C1 segment of cervical spinal cord (tissue), 14 donors: ENCODE data around the gene PDGFRB.

Experiments
- DNase-seq, 14 donors: peaks; one replicate each; lab custom pipeline; 2025; lab: John Stamatoyannopoulos, UW

Gene PDGFRB

DNA sequence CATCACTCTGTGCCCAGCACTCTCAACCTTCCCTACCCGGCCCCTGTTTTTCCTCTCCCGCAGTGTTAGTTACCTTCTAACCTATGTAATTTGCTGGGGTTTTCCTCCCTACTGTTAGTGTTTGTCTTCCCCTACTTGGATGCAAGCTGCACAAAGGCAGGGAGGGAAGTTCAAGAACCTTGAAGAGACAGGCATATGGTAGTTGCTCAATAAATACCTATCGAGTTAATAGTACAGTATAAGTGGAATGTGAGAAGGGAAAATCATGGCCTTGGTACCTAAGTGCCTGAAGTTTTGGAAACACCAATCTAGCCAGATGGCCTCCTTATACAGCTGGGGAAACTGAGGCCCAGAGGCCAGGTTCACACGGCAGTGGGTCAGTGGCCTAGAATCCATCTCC is 24.2 kb downstream of the PDGFRB start:
- DNase-seq, result no peak

DNA sequence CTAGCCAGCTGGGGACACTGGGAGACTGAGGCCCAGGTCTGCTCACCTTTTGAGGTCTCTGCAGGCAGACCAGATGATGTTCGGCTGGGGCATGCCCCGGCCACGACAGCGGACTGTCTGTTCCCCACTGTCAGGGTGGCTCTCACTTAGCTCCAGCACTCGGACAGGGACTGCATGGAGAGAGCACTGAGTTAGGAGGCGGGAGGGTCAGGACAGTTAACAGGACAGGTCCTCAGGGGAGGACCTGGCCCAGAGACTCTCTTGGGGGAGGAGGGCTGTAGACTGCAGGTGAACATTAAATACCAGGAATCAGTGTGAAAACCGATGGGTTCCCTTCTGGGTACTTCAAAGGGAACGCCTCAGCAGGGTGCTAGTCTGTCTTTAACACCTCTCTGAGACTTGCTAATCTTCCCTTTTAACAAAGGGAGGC is 25.1 kb downstream of the PDGFRB start:
- DNase-seq, result no peak

DNA sequence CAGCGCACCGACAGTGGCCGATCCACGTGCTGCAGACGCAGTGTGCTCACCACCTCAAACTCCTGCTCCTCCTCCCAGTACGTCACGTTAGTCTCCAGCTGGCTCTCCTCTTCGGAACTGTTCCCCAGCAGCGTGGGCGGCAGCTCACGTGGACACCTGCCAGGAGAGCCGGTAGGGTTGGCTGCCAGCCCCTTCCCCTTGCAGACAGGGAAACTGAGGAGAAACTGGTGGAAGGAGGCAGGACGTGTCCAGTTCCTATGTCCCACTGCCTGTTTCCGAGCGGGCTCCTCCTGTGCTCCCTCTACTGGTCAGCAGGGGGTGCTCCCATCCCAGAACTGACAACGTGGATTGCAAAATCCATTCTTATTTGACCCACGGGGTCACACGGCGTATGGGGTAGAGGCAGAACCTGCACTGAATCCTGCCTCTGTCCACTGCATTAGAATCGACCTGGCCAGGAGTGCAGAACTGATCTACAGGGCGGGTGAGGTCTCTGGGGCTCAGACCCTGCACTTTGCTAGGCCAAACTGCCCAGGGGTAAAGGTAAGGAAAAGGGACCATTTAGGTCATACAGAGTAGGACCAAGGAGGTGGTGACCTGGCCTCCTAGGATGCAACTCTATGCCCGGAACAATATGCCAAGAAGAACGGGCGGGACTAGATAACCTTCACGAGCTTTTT is 25.7 kb downstream of the PDGFRB start:
- peak in 9 of 14 donors; percentile 28 to 57 (median 42) for DNase-seq

GRCh38 chr5:150129454-150129812 is 26.2 kb downstream of the PDGFRB start:
- no peak for DNase-seq

- no peak for DNase-seq
Measured at GRCh38 chr5:150126921-150127265, 28.8 kb downstream of the PDGFRB start.

DNA sequence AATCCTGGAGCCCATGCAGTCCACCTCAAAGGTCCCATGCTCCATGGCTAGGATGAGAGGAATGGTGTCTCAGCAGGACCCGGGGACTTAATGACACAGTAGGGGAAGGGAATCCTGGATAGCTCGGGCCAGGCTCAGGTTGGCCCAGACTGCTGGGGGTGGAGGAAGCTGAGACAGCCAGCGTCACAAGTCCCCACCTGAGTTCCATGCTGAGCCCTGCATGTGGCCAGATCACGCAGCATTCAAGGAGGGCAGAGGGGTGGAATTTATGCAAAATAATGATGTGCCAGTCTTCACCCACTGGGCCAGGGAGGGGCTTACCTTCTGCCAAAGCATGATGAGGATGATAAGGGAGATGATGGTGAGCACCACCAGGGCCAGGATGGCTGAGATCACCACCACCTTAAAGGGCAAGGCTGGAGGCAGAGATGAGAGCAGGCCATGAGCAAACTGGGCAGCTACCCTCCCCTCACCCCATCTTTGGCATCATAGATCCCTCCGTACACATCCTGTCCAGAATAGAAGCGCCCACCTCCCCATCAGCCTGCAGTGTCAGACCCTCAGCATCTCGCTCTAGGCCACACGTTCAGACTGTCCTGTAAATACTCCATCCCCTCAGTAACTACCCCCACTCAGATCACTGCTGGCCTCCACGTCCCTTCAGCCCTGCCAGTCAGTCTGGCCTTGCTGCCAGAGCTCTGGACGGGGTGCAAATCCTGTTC is 29.3 kb downstream of the PDGFRB start:
- no peak for DNase-seq

DNA sequence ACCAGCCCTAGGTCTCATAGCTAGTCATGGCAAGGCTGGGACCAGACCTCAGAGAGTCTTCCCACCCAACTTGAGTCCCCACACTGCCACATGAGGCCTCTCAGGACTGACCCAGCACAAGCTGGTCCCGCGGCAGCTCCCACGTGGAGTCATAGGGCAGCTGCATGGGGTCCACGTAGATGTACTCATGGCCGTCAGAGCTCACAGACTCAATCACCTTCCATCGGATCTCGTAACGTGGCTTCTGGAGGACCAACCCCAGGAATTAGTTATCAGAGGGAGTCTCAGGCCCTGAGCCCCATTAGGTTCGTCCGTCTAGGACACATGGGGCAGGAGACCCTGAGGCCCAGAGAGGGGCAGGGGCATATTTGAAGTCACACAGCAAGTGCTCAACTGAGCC is 30.3 kb downstream of the PDGFRB start:
- no peak for DNase-seq

- DNase-seq, result no peak
Measured at GRCh38 chr5:150124596-150124995, 31.0 kb downstream of the PDGFRB start.

DNA sequence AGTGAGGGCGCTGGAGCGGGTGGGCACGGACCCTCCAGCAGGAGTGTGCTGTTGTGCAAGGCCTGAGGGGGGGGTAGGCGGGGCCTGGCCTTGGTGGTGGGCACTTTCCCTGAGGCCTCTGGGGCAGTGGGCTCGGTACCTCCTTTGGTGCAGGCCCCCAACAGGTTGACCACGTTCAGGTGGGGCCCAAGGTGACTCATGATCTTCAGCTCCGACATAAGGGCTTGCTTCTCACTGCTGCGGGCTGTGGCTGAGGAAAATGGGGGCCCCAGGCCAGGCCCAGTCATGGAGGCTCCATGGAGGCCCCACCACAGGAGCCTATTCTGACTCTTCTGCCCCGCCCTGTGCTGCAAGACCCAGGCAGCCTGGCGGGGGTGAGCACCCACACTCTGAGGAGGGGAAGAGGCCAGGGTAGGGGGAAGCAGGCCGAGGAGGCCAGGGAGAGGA is 31.5 kb downstream of the PDGFRB start:
- DNase-seq, result no peak

DNA sequence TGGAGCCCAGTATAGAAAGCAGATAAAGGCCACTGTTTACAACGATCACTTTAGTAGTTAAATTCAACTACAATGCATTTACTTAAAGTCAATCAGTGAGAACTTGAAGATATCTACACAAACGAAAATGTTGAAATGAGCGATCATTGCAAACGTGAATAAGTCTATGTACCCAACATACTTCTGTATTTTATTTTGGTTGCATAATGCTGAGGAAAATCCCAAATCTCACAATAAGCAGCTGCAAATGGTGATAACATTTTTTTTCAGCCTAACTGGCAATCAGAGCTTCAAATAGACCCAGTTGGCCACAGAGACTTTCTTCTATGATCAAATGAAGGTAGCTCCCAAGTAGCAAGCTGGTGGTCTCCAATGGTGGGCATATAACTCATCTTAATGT is 32.1 kb downstream of the PDGFRB start:
- no peak for DNase-seq

GRCh38 chr5:150122536-150123481 is 32.8 kb downstream of the PDGFRB start:
- DNase-seq, result no peak

GRCh38 chr5:150122158-150122510 is 33.5 kb downstream of the PDGFRB start:
- no peak for DNase-seq

DNA sequence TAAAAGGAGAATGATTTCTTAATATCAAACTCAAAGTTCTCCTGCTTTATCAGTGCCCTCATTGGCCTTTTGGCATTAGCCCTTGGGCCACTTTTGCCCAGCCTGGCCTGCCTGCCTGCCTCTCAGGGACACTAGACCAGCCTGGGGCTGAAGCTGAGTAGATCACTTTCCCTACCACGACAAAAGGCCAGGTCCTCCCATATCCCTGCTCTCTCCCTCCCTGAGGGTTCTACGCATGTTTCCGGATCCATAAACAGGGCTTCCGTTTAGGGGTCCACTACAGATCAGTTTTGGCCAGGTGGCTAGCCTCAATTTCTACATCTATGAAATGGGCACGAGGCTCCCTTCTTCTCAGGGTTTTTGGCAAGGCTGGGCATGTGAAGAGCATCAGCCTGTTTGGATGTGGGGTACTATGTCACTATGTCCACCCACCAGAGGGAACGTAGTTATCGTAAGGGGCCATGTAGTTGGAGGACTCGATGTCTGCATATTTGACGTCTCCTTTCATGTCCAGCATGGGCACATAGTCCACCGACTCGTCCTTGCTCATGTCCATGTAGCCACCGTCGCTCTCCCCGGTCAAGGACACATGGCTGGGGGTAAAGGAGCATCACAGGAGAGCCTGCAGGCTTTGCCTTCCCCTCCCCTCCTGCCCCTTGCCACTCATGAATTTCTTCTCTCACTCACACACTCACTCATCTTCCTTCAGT is 34.0 kb downstream of the PDGFRB start:
- no peak for DNase-seq

DNA sequence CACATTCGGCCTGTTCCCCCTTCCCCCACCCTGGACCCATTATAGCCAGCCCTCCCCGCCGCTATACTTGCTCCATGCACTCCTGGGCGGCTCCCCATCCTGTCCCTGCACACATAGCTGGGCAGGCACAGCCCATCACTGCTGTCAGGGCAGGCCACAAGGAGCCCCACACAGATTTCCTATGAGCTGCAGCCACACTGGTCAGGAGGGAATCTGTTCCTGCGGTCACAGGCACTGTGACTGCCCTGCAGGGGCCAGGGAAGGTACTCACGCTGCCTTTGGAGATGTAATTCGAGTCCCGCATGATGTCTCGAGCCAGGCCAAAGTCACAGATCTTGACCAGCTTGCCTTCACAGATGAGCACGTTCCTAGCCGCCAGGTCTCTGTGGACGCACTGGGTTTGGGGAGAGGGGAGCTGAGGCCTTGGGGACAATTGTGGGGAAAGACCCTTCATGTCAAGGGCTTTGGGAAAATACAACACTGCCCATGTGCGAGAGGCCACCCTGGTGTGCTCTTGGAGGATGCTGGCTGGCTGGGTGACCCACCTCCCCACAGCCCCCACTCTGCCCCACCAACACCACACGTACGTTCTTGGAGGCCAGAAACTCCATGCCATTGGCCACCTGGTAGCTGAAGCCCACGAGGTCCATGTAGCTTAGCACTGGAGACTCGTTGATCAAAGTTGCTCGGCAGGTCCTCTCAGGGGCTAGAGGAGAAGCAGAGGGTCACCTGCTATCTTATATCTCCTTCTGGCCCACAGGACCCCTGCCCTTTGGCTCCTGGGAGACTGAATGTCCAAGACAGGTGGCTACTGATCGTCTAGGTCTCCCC is 34.8 kb downstream of the PDGFRB start:
- DNase-seq, result no peak

GRCh38 chr5:150120062-150120441 is 35.6 kb downstream of the PDGFRB start:
- DNase-seq, result no peak

GRCh38 chr5:150119421-150120061 is 36.1 kb downstream of the PDGFRB start:
- DNase-seq, result no peak

DNA sequence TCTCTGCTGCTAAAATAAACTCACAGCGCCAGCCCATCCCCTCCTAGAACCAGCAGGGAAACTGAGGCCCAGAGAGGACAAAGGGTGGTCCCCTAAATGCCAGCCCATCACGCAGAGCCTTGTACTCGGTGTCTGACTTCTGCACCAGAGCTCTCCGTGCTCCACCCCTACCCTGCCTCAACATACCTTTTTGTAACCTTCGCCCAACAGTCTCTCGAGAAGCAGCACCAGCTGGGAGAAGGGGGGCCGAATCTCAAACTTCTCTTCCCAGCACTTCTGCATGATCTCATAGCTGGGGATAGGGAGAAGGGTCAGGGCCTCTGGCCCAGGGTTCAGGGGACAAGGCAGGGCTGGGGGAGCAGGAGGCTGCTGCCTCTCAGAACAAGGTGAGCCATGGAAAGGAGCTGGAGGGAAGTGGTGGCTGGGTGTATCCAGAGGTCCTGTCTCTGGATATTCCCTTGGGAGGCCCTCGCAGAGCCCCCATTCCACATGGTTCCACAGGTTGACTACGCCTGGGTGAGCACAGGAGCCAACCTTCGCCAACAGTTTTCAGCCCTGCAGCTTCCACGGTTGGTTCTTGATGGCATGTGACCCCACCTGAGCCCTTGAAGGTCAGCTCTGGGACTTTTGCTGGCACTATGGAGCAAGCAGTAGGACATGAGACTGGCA is 37.0 kb downstream of the PDGFRB start:
- DNase-seq, result no peak

DNA sequence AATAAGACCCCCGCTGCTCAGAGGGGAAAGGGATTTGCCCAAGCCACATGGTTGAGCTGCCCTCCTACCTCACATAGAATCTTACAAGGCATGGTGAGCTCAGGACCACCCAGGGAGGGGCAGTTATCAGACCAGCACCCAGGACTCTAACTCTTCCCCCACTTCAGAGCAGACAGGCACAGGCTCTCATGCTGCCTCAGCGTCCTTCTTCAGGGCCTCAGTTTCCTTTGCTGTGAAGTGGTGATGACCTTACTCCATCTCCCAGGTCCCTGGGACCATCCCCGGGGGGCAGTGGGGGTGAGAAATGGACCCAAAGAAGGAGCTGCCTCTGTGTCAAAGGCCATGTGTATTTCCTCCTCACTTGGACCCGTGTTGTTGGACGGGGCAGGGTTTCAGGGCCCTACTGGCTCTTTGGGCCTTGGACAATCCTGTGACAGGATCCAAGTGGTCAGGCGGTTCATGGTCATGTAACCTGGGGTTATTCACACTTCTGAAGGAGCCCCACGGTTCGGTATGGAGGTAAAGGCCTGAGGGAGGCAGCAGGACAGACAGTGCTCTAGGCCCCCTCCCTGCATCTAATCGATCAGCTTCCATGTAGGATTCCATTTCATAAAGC is 37.6 kb downstream of the PDGFRB start:
- DNase-seq, result no peak

GRCh38 chr5:150116667-150117400 is 38.8 kb downstream of the PDGFRB start:
- DNase-seq, result no peak
